ELR (cell line): ENCODE measurements around the gene SDK1.

Source experiments
- DNase-seq: peaks from one replicate; pipeline ENCODE4 v3.0.0-alpha.2; 2015; ENCODE audit warnings: low read depth

The SDK1 gene

DNA sequence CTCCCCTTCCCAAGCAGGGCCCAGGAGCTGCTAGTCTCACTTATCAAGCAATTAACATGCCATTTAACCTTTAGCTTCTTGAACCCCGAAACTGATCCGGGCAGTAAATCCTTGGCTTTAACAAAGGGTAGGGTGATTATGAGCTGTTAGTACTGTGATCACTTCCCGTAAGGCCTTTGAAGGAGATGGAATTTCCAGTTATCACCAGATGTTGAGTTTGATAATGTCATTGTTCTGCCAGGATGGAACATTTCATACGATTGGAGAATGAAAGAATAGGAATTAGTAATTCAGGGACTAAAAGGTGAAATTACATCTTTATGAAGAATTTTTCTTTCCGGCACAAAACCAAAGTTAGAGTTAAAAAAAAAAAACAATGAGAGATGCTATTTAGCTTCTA, 810.1 kb downstream of the SDK1 start:
- no peak for DNase-seq

DNA sequence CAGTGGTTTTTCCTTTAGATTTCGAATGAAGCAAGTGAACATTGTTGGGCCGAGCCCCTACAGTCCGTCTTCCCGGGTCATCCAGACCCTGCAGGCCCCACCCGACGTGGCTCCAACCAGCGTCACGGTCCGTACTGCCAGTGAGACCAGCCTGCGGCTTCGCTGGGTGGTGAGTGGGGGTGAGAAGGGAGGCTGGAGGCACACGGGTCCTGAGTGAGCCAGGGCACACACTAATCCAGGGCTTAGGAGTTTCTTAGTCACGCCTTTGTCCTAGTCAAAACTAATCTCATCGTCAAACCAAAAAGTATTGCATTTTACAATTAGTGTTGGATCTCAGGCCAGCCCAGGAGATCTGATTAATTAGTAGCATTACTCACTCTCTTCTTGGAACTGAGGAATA, 812.2 kb downstream of the SDK1 start:
- no peak for DNase-seq

DNA sequence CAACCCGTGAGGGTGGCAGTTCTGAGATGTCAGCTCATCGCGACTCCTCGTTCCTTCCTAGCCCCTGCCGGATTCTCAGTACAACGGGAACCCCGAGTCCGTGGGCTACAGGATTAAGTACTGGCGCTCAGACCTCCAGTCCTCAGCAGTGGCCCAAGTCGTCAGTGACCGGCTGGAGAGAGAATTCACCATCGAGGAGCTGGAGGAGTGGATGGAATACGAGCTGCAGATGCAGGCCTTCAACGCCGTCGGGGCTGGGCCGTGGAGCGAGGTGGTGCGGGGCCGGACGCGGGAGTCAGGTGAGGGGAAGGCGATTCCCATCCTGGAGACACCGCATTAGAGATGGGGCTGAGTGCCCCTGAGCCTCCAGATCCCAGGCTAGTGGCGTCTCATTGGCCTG, 812.9 kb downstream of the SDK1 start:
- DNase-seq: no peak

DNA sequence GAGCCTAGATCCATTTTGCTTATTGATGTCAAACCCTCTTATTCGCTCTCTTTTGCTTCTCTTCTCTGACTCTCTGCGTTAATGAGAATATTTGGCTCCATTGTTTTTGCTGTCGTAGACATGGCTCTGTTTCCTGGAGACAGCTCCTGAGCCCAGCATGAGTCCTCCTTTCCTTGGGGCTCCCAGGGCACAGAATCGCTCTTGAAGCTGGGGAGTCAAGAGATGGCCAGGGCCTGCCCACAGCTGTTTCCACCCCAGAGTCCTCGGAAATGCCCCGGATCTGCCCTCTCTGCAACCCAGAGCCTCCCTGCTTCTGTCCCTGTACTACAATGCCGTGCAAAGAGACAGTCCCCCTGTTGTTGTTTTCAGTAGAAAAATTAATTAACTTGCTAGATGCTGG, 814.4 kb downstream of the SDK1 start:
- no peak for DNase-seq

DNA sequence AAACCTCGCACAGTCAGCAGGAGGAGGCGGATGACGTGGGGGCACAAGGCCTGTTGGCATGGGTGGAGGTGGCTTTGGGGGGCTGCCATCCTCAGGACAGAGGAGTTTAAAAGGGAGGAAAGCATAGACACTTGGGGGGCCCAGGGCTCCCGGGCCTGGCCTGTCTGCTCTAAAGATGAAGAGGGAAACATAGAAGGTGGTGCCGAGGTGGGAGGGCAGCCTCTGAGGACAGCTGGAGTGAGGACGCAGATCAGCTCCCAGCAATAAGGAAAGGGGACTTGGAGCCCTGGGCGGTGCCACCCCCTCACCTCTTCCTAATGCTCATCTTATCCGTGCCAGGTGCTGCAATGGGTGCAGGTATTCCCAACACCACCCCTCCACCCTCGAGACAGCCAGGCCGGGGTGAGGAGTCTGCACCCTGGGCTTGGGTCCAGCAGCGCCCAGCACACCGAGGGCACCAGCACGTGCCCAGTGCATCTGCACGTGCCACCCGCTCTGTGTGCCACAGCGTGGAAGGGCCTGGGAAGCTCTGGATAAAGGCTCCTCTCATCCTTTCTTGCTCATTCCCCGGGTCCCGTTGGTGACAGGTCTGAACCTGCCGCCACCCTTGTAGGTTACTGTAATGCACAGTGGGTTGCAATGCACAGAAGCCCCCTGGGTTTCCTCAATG, 815.0 kb downstream of the SDK1 start:
- DNase-seq: no peak

DNA sequence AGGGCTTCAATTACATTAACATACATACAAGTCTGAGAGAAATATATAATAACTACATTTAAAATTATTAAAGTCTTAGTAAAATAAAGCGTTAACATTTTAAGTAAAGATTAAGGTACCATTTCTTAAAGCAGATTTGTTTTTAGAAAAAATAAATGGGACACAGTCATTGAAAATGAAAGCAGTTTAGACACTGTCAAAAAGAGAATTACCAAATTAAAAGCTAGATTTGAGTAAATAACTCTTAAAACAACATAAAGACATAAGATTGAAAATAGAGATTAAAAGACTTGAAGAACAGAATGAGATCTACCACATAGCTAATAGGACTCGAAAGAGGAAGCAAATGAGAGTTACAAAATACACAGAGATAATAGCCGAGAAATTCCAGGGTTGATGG, 818.8 kb downstream of the SDK1 start:
- no peak for DNase-seq

DNA sequence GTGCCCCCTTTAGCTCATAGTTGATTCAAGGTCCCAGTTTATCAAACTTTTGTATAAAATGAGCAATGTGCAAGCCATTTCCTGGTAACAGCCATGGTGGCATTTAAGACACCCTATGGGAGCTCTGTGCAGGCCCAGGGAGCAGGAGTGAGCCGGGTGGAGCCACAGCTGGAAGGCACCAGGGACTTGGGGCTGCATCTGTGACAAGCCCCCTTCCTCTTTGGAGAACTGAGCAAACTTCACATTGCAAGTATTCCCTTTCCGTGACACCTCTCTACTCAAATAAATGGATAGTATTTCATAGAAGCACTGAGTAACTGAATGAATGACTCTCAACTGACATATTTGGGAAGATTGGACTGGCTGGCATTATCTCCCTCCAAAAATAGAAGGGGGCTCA, 822.3 kb downstream of the SDK1 start:
- no peak for DNase-seq

DNA sequence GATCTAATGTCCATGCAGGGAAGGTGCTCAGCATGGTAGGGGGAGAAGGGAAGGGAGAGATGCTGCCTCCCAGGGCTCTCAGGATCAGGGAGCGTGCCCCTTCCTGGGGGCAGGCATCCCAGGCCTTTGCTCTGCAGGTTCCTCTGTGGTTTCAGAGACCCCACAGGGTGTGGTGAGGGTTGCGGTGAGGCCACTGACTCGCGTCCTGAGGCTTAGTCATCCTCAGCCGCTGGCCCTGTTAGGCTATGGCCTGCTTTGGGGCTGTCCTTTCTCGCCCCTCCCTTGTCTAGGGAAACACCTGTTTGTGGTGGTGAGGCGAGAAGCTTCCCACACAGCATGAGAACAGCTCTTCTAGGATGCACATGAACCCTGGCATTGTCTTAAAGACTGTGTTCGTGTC, 822.8 kb downstream of the SDK1 start:
- peak; percentile 25 for DNase-seq

DNA sequence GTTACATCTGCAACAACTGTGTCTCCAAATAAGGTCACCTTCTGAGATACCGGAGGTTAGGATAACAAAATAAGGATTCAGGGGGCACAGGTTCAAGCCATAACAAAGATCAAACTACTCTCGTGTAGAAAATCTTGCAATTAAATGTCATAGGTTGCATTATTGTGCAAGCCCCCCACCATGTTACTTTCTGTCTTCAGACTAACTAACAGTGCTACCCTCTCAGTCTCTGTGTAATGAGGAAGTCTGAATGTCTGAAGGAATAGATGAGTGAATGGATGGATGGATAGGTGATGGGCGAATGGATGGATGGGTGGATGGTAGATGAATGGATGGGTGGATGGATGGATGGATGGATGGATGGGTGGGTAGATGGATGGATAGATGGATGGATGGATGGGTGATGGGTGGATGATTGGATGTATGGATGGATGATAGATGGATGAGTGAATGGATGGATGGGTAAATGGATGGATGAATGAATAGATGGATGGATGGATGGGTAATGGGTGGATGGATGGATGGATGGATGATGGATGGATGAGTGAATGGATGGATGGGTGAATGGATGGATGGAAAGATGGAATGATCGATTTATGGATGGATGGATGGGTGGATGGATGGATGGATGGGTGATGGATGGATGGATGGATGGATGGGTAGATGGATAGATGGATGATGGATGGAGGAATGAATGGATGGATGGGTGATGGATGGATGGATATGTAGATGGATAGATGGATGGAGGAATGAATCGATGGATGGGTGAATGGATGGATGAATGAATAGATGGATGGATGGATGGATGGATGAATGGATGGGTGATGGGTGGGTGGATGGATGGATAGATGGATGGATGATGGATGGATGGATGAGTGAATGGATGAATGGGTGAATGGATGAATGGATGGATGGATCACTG, 823.8 kb downstream of the SDK1 start:
- no peak for DNase-seq

DNA sequence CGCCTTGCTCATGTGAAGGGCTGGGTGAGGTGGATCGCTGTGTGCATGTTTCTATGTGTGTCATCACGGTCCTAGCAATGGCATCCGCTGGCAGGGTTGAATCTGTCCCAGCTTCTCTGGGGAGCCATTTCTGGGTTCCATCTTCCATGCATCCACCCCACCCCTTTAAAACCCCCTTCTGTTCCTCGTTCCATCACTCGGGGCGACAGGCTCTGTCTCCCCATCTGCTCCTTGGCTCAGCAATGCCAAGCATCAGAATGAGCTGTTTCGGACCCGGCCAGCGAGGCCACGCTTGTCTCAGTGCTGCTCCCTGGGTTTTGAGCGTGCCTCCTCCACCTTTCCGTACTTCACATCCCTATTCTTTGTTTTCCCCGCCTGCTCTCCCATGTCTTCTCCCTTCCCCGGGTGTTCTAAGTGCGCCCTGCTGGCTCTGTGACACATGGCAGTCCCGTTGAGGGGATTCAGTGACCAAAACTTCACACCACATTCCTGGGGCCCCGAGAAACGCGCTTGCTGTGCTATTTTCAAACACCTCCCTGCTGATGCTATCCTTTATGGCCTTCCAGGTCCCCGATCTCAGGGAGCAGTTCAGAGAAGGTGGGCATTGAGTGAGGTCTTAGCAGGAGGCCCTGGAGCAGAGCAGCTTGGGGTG, 827.0 kb downstream of the SDK1 start:
- no peak for DNase-seq

DNA sequence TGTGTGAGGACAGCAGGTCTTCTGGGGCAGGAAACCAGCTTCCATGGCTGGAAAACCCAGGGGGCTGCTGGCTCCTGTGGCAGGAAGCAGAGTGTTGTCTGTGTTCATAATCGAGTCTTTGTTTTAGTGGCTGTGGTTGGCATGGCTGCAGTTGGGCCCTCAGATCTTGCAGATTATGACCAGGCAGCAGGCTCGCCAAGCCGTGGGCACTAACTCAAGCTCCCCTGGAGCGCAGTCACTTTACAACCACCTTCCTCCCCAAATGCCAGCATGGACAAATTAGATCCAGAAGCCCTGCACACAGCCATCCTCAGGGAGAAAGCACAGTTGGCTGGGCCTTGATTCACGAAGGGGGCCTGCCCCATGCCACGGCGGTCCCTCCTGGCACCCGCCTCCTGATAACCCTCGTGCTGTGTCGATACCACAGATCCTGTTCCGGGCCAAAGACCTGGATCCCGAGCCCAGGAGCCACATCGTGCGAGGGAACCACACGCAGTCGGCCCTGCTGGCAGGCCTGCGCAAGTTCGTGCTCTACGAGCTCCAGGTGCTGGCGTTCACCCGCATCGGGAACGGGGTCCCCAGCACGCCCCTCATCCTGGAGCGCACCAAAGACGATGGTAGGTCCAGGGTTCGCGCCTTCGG, 828.5 kb downstream of the SDK1 start:
- DNase-seq: no peak

DNA sequence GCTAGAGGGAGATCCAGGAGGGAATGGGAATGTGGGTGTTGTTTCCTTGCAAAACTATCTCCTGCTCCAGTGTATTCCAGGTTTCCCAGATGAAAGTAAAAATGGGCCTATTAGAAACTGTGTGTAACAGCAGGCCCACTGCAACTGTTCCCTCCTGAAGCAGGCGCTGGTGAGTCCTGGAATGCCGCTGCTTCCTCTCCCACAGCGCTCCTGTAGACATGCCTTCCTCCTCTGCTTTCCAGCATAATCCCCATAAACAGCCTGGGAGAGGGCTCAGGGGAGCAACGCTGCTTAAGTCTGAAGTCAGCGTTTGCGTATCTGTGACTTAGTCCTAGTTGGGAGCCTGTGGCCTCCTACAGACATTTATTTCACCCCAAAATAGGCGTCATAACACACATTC, 830.0 kb downstream of the SDK1 start:
- DNase-seq: no peak

DNA sequence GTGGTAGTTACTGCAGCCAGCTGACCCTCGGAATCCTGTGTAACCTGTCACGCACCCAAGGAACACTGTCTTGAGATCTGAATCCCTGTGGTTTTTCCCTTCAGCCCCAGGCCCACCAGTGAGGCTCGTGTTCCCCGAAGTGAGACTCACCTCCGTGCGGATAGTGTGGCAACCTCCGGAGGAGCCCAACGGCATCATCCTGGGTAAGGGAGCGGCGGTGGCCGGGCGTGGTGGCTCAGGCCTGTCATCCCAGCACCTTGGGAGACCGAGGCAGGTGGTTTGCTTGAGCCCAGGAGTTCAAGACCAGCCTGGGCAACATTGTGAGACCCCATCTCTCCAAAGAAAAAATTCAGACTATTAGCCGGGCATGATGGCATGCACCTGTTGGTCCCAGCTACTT, 831.2 kb downstream of the SDK1 start:
- no peak for DNase-seq

DNA sequence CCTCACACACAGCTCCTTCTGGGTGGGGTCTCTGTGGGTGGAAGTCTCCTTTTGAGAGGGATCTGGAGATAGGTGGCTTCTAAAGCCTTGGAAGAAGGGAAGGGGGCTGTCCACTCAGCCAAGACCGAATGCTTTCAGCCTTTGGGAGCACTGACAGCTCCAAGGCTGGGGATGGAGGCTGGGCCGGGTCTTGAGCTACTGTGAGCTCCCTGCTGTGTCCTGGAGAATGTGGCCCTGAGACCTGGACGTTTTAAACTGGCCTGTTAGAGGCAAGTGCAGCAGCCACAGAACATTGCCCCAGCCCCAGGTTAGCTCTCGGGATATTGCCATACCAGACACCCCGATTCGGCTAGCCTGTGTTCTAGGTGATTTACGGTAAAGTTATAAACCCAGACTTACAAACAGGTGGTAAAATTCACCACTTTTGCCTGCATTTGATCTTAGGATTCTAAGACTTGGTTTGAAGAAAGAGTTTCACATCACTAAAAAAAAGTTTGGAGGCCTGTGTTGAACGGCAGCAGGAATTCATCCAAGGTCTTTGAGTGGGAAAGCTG, 832.5 kb downstream of the SDK1 start:
- no peak for DNase-seq

DNA sequence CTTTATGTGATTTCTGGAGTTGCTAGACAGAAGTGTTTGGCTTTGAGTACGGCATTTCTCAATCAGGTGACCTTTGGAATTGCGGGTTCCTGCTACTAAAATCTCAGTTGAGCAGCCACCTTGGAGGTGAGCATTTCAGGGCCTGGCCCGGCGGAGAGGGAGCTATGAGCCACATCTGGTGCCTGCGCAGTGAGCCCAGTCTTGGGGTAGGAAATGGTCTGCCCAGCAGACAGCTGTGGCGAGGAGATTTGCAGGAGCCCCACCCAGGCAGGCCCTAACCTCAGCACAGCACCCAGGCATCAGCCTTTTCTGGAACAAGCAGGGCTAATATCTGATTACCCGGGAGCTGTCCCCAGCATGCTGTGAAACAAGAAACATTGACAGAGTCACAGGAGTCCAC, 833.2 kb downstream of the SDK1 start:
- no peak for DNase-seq

DNA sequence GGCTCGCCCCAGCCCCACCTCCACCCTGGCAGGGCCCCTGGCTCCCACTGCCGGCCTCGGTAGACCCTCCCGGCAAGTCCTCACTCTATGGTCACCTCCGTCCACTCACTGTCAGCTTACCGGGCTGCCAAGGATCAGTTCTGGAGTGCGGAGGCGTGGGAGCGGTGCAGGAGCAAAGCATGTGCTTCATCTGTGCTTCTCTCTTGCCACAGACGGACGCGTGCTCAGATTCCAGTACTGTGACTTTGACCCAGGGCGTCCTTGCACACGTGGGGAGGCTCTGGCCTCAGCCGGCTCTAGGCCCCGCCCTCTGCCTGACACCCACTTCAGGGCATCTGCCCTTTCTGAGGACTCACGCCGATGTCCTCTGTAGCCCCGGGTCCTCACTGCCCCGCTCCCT, 833.6 kb downstream of the SDK1 start:
- no peak for DNase-seq

DNA sequence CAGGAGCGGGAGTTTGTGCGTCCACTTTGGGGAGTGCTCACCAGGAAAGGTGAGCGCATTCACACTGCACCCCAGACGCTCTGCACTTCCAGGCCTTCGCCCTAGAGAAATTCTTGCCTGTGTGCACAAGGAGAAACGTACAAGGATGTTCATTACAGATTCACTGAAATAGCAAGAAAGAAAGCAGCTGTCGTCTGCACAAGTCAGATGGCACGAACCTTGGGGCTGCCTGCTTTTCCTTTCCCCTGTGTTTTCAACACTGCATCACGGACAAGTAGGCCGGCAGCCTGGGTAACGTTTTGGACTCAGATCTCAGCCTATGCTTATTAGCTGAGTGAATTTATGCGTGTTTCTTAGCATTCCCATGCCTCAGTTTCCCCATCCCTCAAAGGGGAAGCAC, 834.2 kb downstream of the SDK1 start:
- no peak for DNase-seq

DNA sequence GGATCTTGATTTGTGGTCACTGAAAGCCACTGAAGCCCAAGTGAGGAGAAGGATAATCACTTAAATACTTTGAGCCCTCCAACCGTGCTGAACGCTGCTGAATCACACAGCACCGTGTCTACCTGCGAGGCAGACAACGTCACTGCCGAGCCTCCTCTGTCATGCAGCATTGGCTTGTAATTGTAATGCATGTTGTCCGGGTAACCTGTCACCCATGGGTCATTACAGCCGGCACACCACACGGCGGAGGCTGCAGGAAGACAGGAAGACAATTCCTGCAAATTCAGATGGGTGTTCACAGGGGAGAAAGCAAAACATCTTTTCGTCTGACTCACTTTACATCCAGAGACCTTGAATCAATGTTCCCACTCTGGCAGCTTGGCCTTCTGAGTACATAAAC, 835.0 kb downstream of the SDK1 start:
- DNase-seq: no peak

DNA sequence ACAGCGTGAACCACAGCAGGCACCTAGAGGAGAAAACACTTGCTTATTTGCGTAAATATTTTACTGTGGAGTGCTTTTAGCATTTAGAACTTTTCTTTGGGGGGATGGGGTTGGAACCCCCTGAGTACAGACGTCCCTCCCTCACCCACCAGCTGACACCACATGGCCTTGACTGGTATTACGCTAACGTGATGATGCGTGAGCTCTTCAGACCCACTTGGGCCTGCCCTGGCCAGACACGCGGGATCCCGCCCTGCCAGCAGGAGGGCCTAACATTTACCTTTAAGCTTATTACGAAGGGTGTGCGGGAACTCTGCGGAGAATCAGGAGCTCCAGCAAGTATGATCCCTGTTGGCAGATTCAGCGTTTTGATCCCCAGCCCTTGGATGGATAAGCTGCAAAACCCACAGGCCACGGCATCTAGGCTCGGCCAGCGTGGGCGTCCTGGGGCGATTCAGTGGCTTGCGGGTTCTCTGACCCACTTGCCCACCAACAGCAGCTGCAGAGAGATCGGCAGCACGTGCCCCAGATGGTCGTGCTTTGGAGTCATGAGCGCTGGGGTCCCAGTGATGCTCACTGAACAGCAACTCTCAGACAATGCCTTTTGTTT, 835.6 kb downstream of the SDK1 start:
- DNase-seq: no peak

DNA sequence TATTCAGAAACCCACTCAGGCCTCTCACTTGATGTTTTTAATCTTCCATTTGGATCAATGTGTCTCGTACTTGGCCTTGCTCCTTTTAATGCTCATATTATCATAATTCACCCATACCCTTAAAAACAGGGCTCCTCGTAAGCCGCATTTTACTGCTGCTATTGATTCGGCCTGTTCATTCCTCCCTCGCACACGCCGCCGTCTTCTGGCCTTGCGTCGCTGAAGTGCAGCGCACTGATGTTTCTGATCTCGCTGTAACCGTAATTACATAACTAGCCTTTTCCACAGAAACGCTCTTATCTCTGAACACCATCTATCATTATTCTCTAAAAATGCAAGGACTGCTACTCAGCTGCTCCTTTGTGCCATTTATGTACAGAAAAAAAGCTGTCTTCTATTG, 836.5 kb downstream of the SDK1 start:
- DNase-seq: no peak

DNA sequence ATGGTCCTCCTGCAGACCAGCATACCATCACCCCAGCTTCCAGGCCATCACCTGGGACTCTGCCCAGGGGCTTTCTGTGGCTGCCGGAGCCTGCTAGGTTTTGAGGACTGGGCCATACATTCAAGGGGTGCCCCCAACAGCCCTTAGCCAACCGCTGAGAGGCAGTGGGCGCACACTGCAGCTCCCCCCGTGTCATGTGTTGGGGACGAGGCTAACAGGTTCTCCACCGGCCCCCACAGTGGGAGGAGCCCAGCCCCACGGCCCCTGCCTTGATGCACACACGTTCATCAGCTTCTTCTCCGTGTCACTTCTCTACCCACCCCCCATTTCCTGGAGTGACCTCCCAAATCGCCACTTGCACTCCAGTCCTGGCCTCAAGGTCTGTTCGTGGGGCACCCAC, 837.8 kb downstream of the SDK1 start:
- DNase-seq: no peak
